ENCODE measurements around the gene SEMA4G.
"Not testable (repeated sequence)": the region's sequence is repeated elsewhere in the genome, so short reads cannot be mapped to it uniquely, and the experiment has no call there.

Gene SEMA4G

GRCh38 chr10:100970076-100970913 is 991 bp downstream of the SEMA4G start:
- no peak for DNase-seq (ENCODE audit: extremely low read depth in 1 of 2, low read depth in 1 of 2)

- no peak for DNase-seq (ENCODE audit: extremely low read depth in 1 of 2, low read depth in 1 of 2)
Observed at GRCh38 chr10:100970914-100971811, 1.9 kb downstream of the SEMA4G start.

GRCh38 chr10:100972115-100972903 is 3.0 kb downstream of the SEMA4G start:
- no peak for DNase-seq (ENCODE audit: extremely low read depth in 1 of 2, low read depth in 1 of 2)

- DNase-seq (ENCODE audit: extremely low read depth in 1 of 2, low read depth in 1 of 2) = no peak
Observed at GRCh38 chr10:100972904-100973535, 3.7 kb downstream of the SEMA4G start.

GRCh38 chr10:100975397-100975796 is 6.1 kb downstream of the SEMA4G start:
- DNase-seq (ENCODE audit: extremely low read depth in 1 of 2, low read depth in 1 of 2) = not testable (repeated sequence)

- no peak for DNase-seq (ENCODE audit: extremely low read depth in 1 of 2, low read depth in 1 of 2)
Observed at GRCh38 chr10:100976906-100977305, 7.6 kb downstream of the SEMA4G start.

- DNase-seq (ENCODE audit: extremely low read depth in 1 of 2, low read depth in 1 of 2) = no peak
Observed at GRCh38 chr10:100977436-100977835, 8.1 kb downstream of the SEMA4G start.

GRCh38 chr10:100978121-100978900 is 9.0 kb downstream of the SEMA4G start:
- DNase-seq (ENCODE audit: extremely low read depth in 1 of 2, low read depth in 1 of 2) = no peak

- no peak for DNase-seq (ENCODE audit: extremely low read depth in 1 of 2, low read depth in 1 of 2)
Observed at GRCh38 chr10:100978901-100979195, 9.5 kb downstream of the SEMA4G start.

- no peak for DNase-seq (ENCODE audit: extremely low read depth in 1 of 2, low read depth in 1 of 2)
Observed at GRCh38 chr10:100979791-100980272, 10.5 kb downstream of the SEMA4G start.

GRCh38 chr10:100980311-100980710 is 11.0 kb downstream of the SEMA4G start:
- no peak for DNase-seq (ENCODE audit: extremely low read depth in 1 of 2, low read depth in 1 of 2)

GRCh38 chr10:100980711-100981110 is 11.4 kb downstream of the SEMA4G start:
- DNase-seq (ENCODE audit: extremely low read depth in 1 of 2, low read depth in 1 of 2) = no peak

- DNase-seq (ENCODE audit: extremely low read depth in 1 of 2, low read depth in 1 of 2) = no peak
Observed at GRCh38 chr10:100981178-100981772, 12.0 kb downstream of the SEMA4G start.

- no peak for DNase-seq (ENCODE audit: extremely low read depth in 1 of 2, low read depth in 1 of 2)
Observed at GRCh38 chr10:100982916-100983830, 13.9 kb downstream of the SEMA4G start.

- no peak for DNase-seq (ENCODE audit: extremely low read depth in 1 of 2, low read depth in 1 of 2)
Observed at GRCh38 chr10:100983868-100984671, 14.8 kb downstream of the SEMA4G start.

GRCh38 chr10:100984672-100985177 is 15.4 kb downstream of the SEMA4G start:
- DNase-seq (ENCODE audit: extremely low read depth in 1 of 2, low read depth in 1 of 2) = no peak

- DNase-seq (ENCODE audit: extremely low read depth in 1 of 2, low read depth in 1 of 2) = no peak
Observed at GRCh38 chr10:100985336-100985735, 16.0 kb downstream of the SEMA4G start.

Data from activated CD8-positive, alpha-beta memory T cell treated with anti-CD3 and anti-CD28 coated beads for 1 hour (primary cell).